Measurements from ENCODE around the gene KCNJ11. TPM values are rescaled to one million over a fixed set of nuclear protein-coding genes. Genes with fewer than 3 reads are reported as not detected.

Gene KCNJ11
- polyA plus RNA-seq, 1 donor (not counting 4 experiments of a cell fraction or from before 2014, with no cell fraction given), result 0.03 TPM

DNA sequence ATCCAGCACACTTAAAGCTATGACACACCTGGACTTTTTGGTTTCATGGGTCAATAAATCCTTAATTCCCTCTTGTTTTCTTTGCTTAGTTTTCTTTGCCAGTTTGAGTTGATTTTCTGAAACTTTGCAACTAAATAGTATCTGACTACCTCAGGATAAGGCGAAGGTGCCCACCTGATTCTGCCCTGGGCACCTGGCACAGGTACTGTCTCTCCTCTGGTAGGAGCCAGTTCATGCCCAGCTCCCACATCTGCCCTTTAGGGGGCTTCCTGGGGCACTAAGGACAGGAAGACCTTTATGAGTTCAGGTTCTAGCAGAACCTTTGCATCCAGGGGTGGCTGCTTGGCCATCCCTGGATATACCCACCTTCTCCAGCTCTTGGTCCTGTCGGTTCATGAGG lies 19.6 kb upstream of the KCNJ11 start:
- Histone ChIP-seq H3K4me3 (ENCODE audit: control insufficient read depth in 2 of 3, extremely low read depth in 1 of 3, insufficient read depth in 2 of 3, low read depth in 1 of 3, low read length in 3 of 3) (no peak overlapping the region), H3K27me3 (ENCODE audit: control insufficient read depth, extremely low read depth, insufficient read depth, low read length) (peaks cover 4% of the 10 kb centered on the region), H3K4me2 (ENCODE audit: control insufficient read depth, extremely low read depth, insufficient read depth, low read depth, low read length) (no peak overlapping the region), H3K9me1 (ENCODE audit: control insufficient read depth, extremely low read depth, insufficient read depth, low read length) (no peaks in the 10 kb centered on the region), H3K36me3 (ENCODE audit: control insufficient read depth in 2 of 2, extremely low read depth in 1 of 2, insufficient read depth in 2 of 2, low read length in 2 of 2) (no peaks in the 10 kb centered on the region), H3K4me1 (ENCODE audit: control insufficient read depth, extremely low read depth, insufficient read depth, low read length) (no peaks in the 10 kb centered on the region), H3K27ac (ENCODE audit: control insufficient read depth, insufficient read depth, low read length) (no peak overlapping the region), H4K20me1 (ENCODE audit: control insufficient read depth, extremely low read depth, insufficient read depth, low read length) (no peaks in the 10 kb centered on the region), H3K9me3 (ENCODE audit: control insufficient read depth, low read depth, low read length) (no peaks in the 10 kb centered on the region), H3K9ac (ENCODE audit: control insufficient read depth, extremely low read depth, insufficient read depth, low read length) (no peak overlapping the region), H2AFZ (ENCODE audit: control insufficient read depth, low read length) (no peak overlapping the region), H3K79me2 (ENCODE audit: control insufficient read depth, insufficient read depth, low read length) (no peaks in the 10 kb centered on the region)
- DNase-seq (ENCODE audit: low read depth, low spot score) (no peak), FAIRE-seq (no peak)
- dilution Hi-C loops (cut with MboI; ENCODE audit: extremely low pct_ligation_motif_present, low sequenced_read_pairs), result no loop called here
- no peak for TF ChIP-seq EZH2 (IDR thresholded peaks at IDR 0.05; ENCODE audit: low read length)
- TF ChIP-seq, protein P1, sequence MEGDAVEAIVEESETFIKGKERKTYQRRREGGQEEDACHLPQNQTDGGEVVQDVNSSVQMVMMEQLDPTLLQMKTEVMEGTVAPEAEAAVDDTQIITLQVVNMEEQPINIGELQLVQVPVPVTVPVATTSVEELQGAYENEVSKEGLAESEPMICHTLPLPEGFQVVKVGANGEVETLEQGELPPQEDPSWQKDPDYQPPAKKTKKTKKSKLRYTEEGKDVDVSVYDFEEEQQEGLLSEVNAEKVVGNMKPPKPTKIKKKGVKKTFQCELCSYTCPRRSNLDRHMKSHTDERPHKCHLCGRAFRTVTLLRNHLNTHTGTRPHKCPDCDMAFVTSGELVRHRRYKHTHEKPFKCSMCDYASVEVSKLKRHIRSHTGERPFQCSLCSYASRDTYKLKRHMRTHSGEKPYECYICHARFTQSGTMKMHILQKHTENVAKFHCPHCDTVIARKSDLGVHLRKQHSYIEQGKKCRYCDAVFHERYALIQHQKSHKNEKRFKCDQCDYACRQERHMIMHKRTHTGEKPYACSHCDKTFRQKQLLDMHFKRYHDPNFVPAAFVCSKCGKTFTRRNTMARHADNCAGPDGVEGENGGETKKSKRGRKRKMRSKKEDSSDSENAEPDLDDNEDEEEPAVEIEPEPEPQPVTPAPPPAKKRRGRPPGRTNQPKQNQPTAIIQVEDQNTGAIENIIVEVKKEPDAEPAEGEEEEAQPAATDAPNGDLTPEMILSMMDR (optimal IDR thresholded peaks at IDR 0.05 in 1 of 3, IDR thresholded peaks at IDR 0.05 in 1 of 3, conservative IDR thresholded peaks at IDR 0.05 in 1 of 3; ENCODE audit: extremely low read depth in 1 of 3, insufficient read depth in 2 of 3, low read length in 3 of 3), result no peak

DNA sequence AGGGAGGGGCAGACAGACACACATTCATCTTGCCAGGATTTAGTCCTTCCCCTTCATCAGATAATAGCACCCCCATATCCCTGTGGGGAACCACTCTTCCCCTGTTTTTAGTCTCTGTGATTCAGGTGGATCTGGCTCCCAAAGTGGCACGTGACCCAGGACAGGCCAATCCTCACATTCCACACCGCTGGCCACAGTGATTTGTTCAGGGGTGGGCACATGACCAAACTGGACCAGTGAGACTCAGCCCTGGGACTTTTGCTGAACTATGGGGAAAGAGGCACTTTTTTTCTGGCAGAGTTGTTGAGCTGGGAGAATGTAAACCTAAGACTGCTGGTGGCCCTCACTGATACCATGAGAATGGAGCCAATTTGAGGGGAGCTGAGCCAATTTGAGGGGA lies 19.1 kb upstream of the KCNJ11 start:
- Histone ChIP-seq H3K9me3 (ENCODE audit: control insufficient read depth, low read depth, low read length) (no peaks in the 10 kb centered on the region), H3K9ac (ENCODE audit: control insufficient read depth, extremely low read depth, insufficient read depth, low read length) (no peak overlapping the region), H2AFZ (ENCODE audit: control insufficient read depth, low read length) (no peak overlapping the region), H3K36me3 (ENCODE audit: control insufficient read depth in 2 of 2, extremely low read depth in 1 of 2, insufficient read depth in 2 of 2, low read length in 2 of 2) (no peaks in the 10 kb centered on the region), H3K4me3 (ENCODE audit: control insufficient read depth in 2 of 3, extremely low read depth in 1 of 3, insufficient read depth in 2 of 3, low read depth in 1 of 3, low read length in 3 of 3) (no peak overlapping the region), H4K20me1 (ENCODE audit: control insufficient read depth, extremely low read depth, insufficient read depth, low read length) (no peaks in the 10 kb centered on the region), H3K9me1 (ENCODE audit: control insufficient read depth, extremely low read depth, insufficient read depth, low read length) (no peaks in the 10 kb centered on the region), H3K27ac (ENCODE audit: control insufficient read depth, insufficient read depth, low read length) (no peak overlapping the region), H3K27me3 (ENCODE audit: control insufficient read depth, extremely low read depth, insufficient read depth, low read length) (peaks cover 4% of the 10 kb centered on the region), H3K79me2 (ENCODE audit: control insufficient read depth, insufficient read depth, low read length) (no peaks in the 10 kb centered on the region), H3K4me1 (ENCODE audit: control insufficient read depth, extremely low read depth, insufficient read depth, low read length) (no peaks in the 10 kb centered on the region), H3K4me2 (ENCODE audit: control insufficient read depth, extremely low read depth, insufficient read depth, low read depth, low read length) (no peak overlapping the region)
- FAIRE-seq (no peak), DNase-seq (ENCODE audit: low read depth, low spot score) (no peak)
- dilution Hi-C loops (cut with MboI; ENCODE audit: extremely low pct_ligation_motif_present, low sequenced_read_pairs), result no loop called here
- TF ChIP-seq EZH2 (IDR thresholded peaks at IDR 0.05; ENCODE audit: low read length), result no peak
- TF ChIP-seq, protein P1 (optimal IDR thresholded peaks at IDR 0.05 in 1 of 3, IDR thresholded peaks at IDR 0.05 in 1 of 3, conservative IDR thresholded peaks at IDR 0.05 in 1 of 3; ENCODE audit: extremely low read depth in 1 of 3, insufficient read depth in 2 of 3, low read length in 3 of 3), result no peak
